SW 1271 (cell line): ENCODE measurements around the gene THEMIS.
A peak's percentile ranks its signal among the peaks of the same experiment; 100 is the strongest.
"Not testable (repeated sequence)": the region's sequence is repeated elsewhere in the genome, so short reads cannot be mapped to it uniquely, and the experiment has no call there.

ENCODE experiments used
- DNase-seq, 2 experiments: peaks; one replicate each; lab custom pipeline; 2025; lab: John Stamatoyannopoulos, UW

THEMIS gene

GRCh38 chr6:127727260-127727953 lies 173.5 kb downstream of the THEMIS start:
- no peak for DNase-seq

DNA sequence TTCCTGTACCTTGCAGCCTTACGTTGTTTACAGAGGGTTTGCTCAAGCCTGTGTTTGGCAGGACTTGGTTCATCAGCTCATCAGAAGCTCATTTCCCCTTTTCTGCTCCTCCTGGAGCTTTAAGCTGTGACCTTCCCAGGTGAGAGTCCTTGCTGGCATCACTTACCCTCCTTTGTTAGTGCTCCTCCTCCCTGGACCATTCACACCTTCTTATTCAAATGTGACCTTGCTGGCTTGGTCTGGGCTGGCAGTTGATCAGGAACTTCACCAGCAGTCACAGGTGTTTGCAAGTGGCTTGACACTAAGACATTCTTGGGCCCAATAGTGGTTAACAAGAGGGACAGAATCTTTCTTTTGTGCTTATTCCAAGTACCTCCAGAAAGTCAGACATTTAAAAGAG lies 175.0 kb downstream of the THEMIS start:
- no peak for DNase-seq

DNA sequence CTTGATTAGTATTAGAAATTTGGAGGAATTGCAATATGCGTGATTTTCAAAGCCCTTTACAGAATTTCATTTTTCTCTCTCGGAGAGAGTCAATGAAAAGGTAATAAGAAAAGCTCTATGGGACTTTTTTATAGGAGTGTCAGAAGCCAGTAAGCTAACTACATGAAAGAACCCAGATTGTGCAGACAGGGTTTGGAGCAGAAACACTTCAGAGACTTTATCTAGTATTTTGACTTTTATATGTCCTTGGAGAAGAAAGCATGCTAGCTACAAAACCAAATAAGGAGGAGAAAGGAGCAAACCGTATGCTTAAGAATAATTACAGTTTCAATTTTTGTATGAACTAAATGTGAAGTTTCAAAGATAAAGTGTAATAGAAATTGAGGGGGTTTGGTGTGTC lies 182.2 kb downstream of the THEMIS start:
- DNase-seq: no peak

DNA sequence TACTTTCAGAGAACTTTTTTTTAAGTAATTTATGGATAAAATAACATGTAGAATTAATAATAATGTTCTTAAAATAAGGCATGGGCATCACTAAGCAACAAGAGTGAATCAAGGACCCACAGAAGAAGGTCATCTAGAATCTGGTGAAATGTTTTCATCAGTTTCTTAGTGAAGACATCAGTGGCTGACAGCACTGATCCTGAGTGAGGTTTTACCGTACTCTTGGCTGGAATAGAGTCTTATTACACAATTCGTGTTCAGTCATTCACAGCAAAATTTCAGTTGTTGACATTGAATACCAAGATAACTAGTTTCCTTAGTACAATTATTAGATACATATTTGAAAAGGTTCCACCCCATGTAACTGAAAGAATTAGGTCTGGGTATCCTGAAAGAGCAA lies 183.5 kb downstream of the THEMIS start:
- DNase-seq: no peak

- no peak for DNase-seq
These were observed 184.4 kb downstream of the THEMIS start for GRCh38 chr6:127716465-127716864.

DNA sequence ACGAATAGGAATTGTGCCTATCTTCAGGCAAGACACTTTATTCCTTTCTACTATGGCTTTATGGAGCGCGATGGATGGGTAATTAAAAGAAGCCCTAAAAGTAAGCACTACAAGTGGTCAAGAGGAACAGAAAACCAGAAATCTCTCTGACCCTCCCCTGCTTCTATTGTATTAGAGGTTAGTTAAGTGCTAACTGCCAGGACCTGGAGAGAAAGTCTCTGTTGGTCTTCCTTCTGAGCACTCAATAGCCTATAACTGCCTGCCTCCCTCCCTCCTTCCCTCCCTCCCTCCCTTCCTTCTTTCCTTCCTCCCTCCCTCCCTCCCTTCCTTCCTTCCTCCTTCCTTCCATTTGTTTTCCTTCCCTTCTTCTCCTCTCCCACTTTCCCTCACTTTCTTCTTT lies 190.2 kb downstream of the THEMIS start:
- DNase-seq: no peak

- no peak for DNase-seq
These were observed 194.6 kb downstream of the THEMIS start for GRCh38 chr6:127706216-127706615.

GRCh38 chr6:127695108-127695507 lies 205.8 kb downstream of the THEMIS start:
- no peak for DNase-seq

- DNase-seq: no peak
These were observed 209.7 kb downstream of the THEMIS start for GRCh38 chr6:127691146-127691545.

DNA sequence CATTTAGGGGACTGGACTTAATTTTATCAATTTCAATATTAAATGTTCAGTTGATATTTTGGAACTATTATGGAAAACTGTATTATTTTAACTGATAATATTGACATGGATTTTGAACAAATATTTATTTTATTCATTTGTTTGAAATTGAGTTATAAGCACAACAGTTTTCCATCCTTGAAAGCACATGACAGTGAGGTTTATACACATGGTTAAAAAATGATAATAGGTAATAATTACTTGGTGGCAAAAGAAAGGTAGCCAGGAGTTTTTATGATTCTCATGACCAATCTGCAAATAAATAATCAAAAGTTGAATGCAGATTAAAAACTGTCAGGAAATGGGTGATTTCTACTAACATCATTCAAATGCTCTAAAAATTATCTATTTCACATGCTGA lies 210.3 kb downstream of the THEMIS start:
- DNase-seq: no peak

DNA sequence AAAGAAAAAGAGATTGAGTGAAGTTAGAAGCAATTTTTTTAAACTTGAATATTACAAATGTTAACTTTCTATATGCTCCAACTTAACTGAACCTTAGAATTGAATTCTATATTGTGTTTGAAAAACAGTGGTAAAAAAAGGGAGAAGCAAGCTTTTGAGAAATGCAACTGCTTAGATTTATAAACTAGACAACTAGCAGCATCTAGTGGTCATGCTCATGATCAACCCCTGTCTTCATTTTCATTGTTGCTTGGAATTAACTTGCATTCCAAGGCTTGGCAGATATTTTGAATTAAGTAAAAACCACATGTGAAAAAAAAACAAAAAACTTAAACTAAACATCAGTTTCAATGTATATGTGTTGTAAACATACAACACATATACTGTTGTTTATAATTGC lies 210.8 kb downstream of the THEMIS start:
- peak in 1 of 2 experiments; percentile 24 for DNase-seq

GRCh38 chr6:127687490-127687889 lies 213.4 kb downstream of the THEMIS start:
- DNase-seq: not testable (repeated sequence)

- DNase-seq: no peak
These were observed 214.8 kb downstream of the THEMIS start for GRCh38 chr6:127686084-127686483.

GRCh38 chr6:127684501-127684900 lies 216.4 kb downstream of the THEMIS start:
- no peak for DNase-seq
